ENCODE data around the gene MN1. TPM values are rescaled to one million over a fixed set of nuclear protein-coding genes. Genes with fewer than 3 reads are reported as not detected.
A peak's percentile ranks its signal among the peaks of the same experiment; 100 is the strongest.

The MN1 gene
- total and polyA plus RNA-seq, 2 donors = 0.47 to 1.4 TPM

DNA sequence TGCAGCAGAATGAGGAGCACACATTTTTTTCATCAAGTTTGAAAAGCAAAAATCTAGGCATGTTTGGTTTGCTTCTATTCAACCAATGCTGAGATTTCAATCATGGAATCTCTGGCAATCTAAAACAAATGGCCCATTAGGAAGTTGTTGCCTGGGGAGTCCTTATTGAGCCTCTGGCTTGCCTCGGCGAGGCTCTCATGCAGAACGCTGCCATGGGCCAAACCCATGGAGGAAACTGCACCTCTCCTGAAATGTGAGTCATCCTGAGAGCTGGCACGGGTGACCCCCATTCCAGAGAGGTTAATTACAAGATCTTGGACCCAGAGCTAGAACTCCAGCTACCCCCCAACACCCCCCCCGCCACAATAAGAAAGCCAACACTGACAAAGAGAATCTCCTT, 80.7 kb downstream of the MN1 start:
- peaks cover 0 to 9% of the 10 kb centered on the region in 2 donors for H3K4me1 ChIP-seq (ENCODE audit: control insufficient read depth in 2 of 2, insufficient read depth in 2 of 2, low read length in 2 of 2)
- no peaks in the 10 kb centered on the region for H3K36me3 ChIP-seq (ENCODE audit: control insufficient read depth in 2 of 2, insufficient read depth in 2 of 2, low read length in 1 of 2)
- no peak overlapping the region for H3K27ac ChIP-seq (ENCODE audit: low read depth in 1 of 2, low read length in 1 of 2)
- no peak overlapping the region for H3K4me3 ChIP-seq (ENCODE audit: low read length in 2 of 2)
- DNase-seq (ENCODE audit: low read depth in 6 of 9, low spot score in 9 of 9) = no peak
- no peaks in the 10 kb centered on the region for H3K9me3 ChIP-seq (ENCODE audit: control insufficient read depth in 2 of 2, insufficient read depth in 1 of 2, low read length in 1 of 2)
- no peaks in the 10 kb centered on the region for H3K27me3 ChIP-seq (ENCODE audit: control insufficient read depth in 2 of 2, insufficient read depth in 1 of 2, low read length in 1 of 2)
- WGBS = 91% methylated on average over 5 of the region's 5 CpGs

- H3K4me1 ChIP-seq (ENCODE audit: control insufficient read depth in 2 of 2, insufficient read depth in 2 of 2, low read length in 2 of 2) = peaks cover 0 to 9% of the 10 kb centered on the region in 2 donors
- WGBS = 70% methylated on average over 8 of the region's 8 CpGs
- no peaks in the 10 kb centered on the region for H3K9me3 ChIP-seq (ENCODE audit: control insufficient read depth in 2 of 2, insufficient read depth in 1 of 2, low read length in 1 of 2)
- no peak overlapping the region for H3K4me3 ChIP-seq (ENCODE audit: low read length in 2 of 2)
- H3K36me3 ChIP-seq (ENCODE audit: control insufficient read depth in 2 of 2, insufficient read depth in 2 of 2, low read length in 1 of 2) = no peaks in the 10 kb centered on the region
- DNase-seq (ENCODE audit: low read depth in 6 of 9, low spot score in 9 of 9) = peak in 1 of 9 donors; percentile 5
- H3K27me3 ChIP-seq (ENCODE audit: control insufficient read depth in 2 of 2, insufficient read depth in 1 of 2, low read length in 1 of 2) = no peaks in the 10 kb centered on the region
- H3K27ac ChIP-seq (ENCODE audit: low read depth in 1 of 2, low read length in 1 of 2) = no peak overlapping the region
Observed at GRCh38 chr22:27719535-27720227, 81.9 kb downstream of the MN1 start.

GRCh38 chr22:27719036-27719347, 82.6 kb downstream of the MN1 start:
- Histone ChIP-seq H3K27ac (ENCODE audit: low read depth in 1 of 2, low read length in 1 of 2) (no peak overlapping the region), H3K27me3 (ENCODE audit: control insufficient read depth in 2 of 2, insufficient read depth in 1 of 2, low read length in 1 of 2) (no peaks in the 10 kb centered on the region), H3K9me3 (ENCODE audit: control insufficient read depth in 2 of 2, insufficient read depth in 1 of 2, low read length in 1 of 2) (no peaks in the 10 kb centered on the region), H3K36me3 (ENCODE audit: control insufficient read depth in 2 of 2, insufficient read depth in 2 of 2, low read length in 1 of 2) (no peaks in the 10 kb centered on the region), H3K4me1 (ENCODE audit: control insufficient read depth in 2 of 2, insufficient read depth in 2 of 2, low read length in 2 of 2) (peaks cover 0 to 9% of the 10 kb centered on the region in 2 donors), H3K4me3 (ENCODE audit: low read length in 2 of 2) (no peak overlapping the region)
- DNase-seq (ENCODE audit: low read depth in 6 of 9, low spot score in 9 of 9) = no peak
- WGBS = 91% methylated on average over 3 of the region's 3 CpGs

- 81% methylated on average over 10 of the region's 10 CpGs for WGBS
- H3K9me3 ChIP-seq (ENCODE audit: control insufficient read depth in 2 of 2, insufficient read depth in 1 of 2, low read length in 1 of 2) = no peaks in the 10 kb centered on the region
Observed at GRCh38 chr22:27718186-27719035, 83.1 kb downstream of the MN1 start.

GRCh38 chr22:27717094-27717493, 84.5 kb downstream of the MN1 start:
- peaks cover 0 to 9% of the 10 kb centered on the region in 2 donors for H3K4me1 ChIP-seq (ENCODE audit: control insufficient read depth in 2 of 2, insufficient read depth in 2 of 2, low read length in 2 of 2)
- no peak overlapping the region for H3K27ac ChIP-seq (ENCODE audit: low read depth in 1 of 2, low read length in 1 of 2)
- 95% methylated on average over 9 of the region's 9 CpGs for WGBS
- H3K27me3 ChIP-seq (ENCODE audit: control insufficient read depth in 2 of 2, insufficient read depth in 1 of 2, low read length in 1 of 2) = no peaks in the 10 kb centered on the region
- H3K36me3 ChIP-seq (ENCODE audit: control insufficient read depth in 2 of 2, insufficient read depth in 2 of 2, low read length in 1 of 2) = no peaks in the 10 kb centered on the region
- DNase-seq (ENCODE audit: low read depth in 6 of 9, low spot score in 9 of 9) = no peak
- H3K4me3 ChIP-seq (ENCODE audit: low read length in 2 of 2) = no peak overlapping the region
- no peaks in the 10 kb centered on the region for H3K9me3 ChIP-seq (ENCODE audit: control insufficient read depth in 2 of 2, insufficient read depth in 1 of 2, low read length in 1 of 2)

More at GRCh38 chr22:27718186-27719035, 83.1 kb downstream of the MN1 start:
- Histone ChIP-seq H3K4me3 (ENCODE audit: low read length in 2 of 2) (no peak overlapping the region), H3K36me3 (ENCODE audit: control insufficient read depth in 2 of 2, insufficient read depth in 2 of 2, low read length in 1 of 2) (no peaks in the 10 kb centered on the region), H3K4me1 (ENCODE audit: control insufficient read depth in 2 of 2, insufficient read depth in 2 of 2, low read length in 2 of 2) (peaks cover 0 to 9% of the 10 kb centered on the region in 2 donors), H3K27ac (ENCODE audit: low read depth in 1 of 2, low read length in 1 of 2) (no peak overlapping the region), H3K27me3 (ENCODE audit: control insufficient read depth in 2 of 2, insufficient read depth in 1 of 2, low read length in 1 of 2) (no peaks in the 10 kb centered on the region)
- DNase-seq (ENCODE audit: low read depth in 6 of 9, low spot score in 9 of 9) = no peak

GRCh38 chr22:27716074-27716473, 85.5 kb downstream of the MN1 start:
- Histone ChIP-seq H3K4me1 (ENCODE audit: control insufficient read depth in 2 of 2, insufficient read depth in 2 of 2, low read length in 2 of 2) (peaks cover 0 to 9% of the 10 kb centered on the region in 2 donors), H3K36me3 (ENCODE audit: control insufficient read depth in 2 of 2, insufficient read depth in 2 of 2, low read length in 1 of 2) (no peaks in the 10 kb centered on the region), H3K9me3 (ENCODE audit: control insufficient read depth in 2 of 2, insufficient read depth in 1 of 2, low read length in 1 of 2) (no peaks in the 10 kb centered on the region), H3K27ac (ENCODE audit: low read depth in 1 of 2, low read length in 1 of 2) (no peak overlapping the region), H3K27me3 (ENCODE audit: control insufficient read depth in 2 of 2, insufficient read depth in 1 of 2, low read length in 1 of 2) (no peaks in the 10 kb centered on the region), H3K4me3 (ENCODE audit: low read length in 2 of 2) (no peak overlapping the region)
- WGBS = 99% methylated on average over 1 of the region's 1 CpG
- no peak for DNase-seq (ENCODE audit: low read depth in 6 of 9, low spot score in 9 of 9)

DNA sequence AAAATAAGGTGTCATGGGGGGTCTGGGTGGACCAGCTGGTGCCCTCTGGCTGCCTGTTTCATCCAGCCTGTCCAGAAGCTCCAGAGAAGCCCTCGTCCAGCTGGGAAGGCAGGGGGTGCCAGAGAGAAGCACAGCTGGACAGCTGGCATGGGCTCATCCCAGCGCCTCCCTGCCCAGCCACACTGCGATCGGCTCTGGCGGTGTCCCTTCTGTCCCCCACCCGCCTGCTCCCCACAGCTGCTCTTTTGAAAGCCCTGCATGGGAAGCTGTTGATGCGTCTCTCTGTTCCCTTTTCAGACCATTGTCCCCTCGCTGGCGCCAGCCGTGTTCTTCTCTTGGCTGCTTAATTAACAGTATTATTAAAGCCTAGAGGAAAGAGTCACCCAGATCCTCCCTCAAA, 86.5 kb downstream of the MN1 start:
- H3K27me3 ChIP-seq (ENCODE audit: control insufficient read depth in 2 of 2, insufficient read depth in 1 of 2, low read length in 1 of 2) = no peaks in the 10 kb centered on the region
- 75% methylated on average over 10 of the region's 10 CpGs for WGBS
- no peak for DNase-seq (ENCODE audit: low read depth in 6 of 9, low spot score in 9 of 9)
- no peaks in the 10 kb centered on the region for H3K36me3 ChIP-seq (ENCODE audit: control insufficient read depth in 2 of 2, insufficient read depth in 2 of 2, low read length in 1 of 2)
- H3K4me3 ChIP-seq (ENCODE audit: low read length in 2 of 2) = no peak overlapping the region
- peaks cover 0 to 12% of the 10 kb centered on the region in 2 donors for H3K4me1 ChIP-seq (ENCODE audit: control insufficient read depth in 2 of 2, insufficient read depth in 2 of 2, low read length in 2 of 2)
- no peaks in the 10 kb centered on the region for H3K9me3 ChIP-seq (ENCODE audit: control insufficient read depth in 2 of 2, insufficient read depth in 1 of 2, low read length in 1 of 2)
- H3K27ac ChIP-seq (ENCODE audit: low read depth in 1 of 2, low read length in 1 of 2) = no peak overlapping the region

GRCh38 chr22:27714068-27714467, 87.5 kb downstream of the MN1 start:
- Histone ChIP-seq H3K27me3 (ENCODE audit: control insufficient read depth in 2 of 2, insufficient read depth in 1 of 2, low read length in 1 of 2) (no peaks in the 10 kb centered on the region), H3K4me3 (ENCODE audit: low read length in 2 of 2) (no peak overlapping the region), H3K36me3 (ENCODE audit: control insufficient read depth in 2 of 2, insufficient read depth in 2 of 2, low read length in 1 of 2) (no peaks in the 10 kb centered on the region), H3K9me3 (ENCODE audit: control insufficient read depth in 2 of 2, insufficient read depth in 1 of 2, low read length in 1 of 2) (no peaks in the 10 kb centered on the region), H3K4me1 (ENCODE audit: control insufficient read depth in 2 of 2, insufficient read depth in 2 of 2, low read length in 2 of 2) (peaks cover 0 to 8% of the 10 kb centered on the region in 2 donors), H3K27ac (ENCODE audit: low read depth in 1 of 2, low read length in 1 of 2) (no peak overlapping the region)
- 66% methylated on average over 6 of the region's 6 CpGs for WGBS
- DNase-seq (ENCODE audit: low read depth in 6 of 9, low spot score in 9 of 9) = no peak

DNA sequence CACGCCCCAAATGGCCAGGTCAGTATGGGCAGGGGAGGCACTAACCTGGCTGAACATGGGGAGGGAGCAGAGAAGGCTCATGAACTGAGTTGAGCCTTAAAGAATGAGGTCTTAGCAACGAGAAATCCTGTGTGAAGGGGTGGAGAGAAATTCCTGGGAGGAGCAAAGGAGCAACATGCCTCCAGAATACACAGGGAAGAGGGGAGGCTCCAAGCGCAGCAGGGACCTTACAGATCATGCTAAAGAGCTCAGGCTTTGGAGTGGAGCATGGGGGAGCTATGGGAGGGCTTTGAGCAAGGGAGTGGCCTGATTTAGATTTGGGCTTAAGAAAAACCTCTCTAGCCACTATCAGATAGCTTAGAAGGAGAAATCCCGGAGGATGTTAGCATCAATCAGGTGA, 88.1 kb downstream of the MN1 start:
- H3K9me3 ChIP-seq (ENCODE audit: control insufficient read depth in 2 of 2, insufficient read depth in 1 of 2, low read length in 1 of 2) = no peaks in the 10 kb centered on the region
- 66% methylated on average over 4 of the region's 4 CpGs for WGBS
- no peak overlapping the region for H3K27ac ChIP-seq (ENCODE audit: low read depth in 1 of 2, low read length in 1 of 2)
- no peaks in the 10 kb centered on the region for H3K36me3 ChIP-seq (ENCODE audit: control insufficient read depth in 2 of 2, insufficient read depth in 2 of 2, low read length in 1 of 2)
- peaks cover 0 to 4% of the 10 kb centered on the region in 2 donors for H3K4me1 ChIP-seq (ENCODE audit: control insufficient read depth in 2 of 2, insufficient read depth in 2 of 2, low read length in 2 of 2)
- no peaks in the 10 kb centered on the region for H3K27me3 ChIP-seq (ENCODE audit: control insufficient read depth in 2 of 2, insufficient read depth in 1 of 2, low read length in 1 of 2)
- H3K4me3 ChIP-seq (ENCODE audit: low read length in 2 of 2) = no peak overlapping the region
- no peak for DNase-seq (ENCODE audit: low read depth in 6 of 9, low spot score in 9 of 9)

Measured in thymus (tissue), 11 donors.